Activated CD4-positive, alpha-beta T cell treated with anti-CD3 and anti-CD28 coated beads, Interleukin-2, amount 50 U/mL, for 24 hours (primary cell): Measurements from ENCODE around the gene MOV10.

Source experiments
- DNase-seq, 2 donors: peaks; one replicate each; pipeline ENCODE4 v3.0.0-alpha.2; 2020; ENCODE audit warnings: low read depth in 1 of 2, low spot score in 1 of 2

Gene MOV10

DNA sequence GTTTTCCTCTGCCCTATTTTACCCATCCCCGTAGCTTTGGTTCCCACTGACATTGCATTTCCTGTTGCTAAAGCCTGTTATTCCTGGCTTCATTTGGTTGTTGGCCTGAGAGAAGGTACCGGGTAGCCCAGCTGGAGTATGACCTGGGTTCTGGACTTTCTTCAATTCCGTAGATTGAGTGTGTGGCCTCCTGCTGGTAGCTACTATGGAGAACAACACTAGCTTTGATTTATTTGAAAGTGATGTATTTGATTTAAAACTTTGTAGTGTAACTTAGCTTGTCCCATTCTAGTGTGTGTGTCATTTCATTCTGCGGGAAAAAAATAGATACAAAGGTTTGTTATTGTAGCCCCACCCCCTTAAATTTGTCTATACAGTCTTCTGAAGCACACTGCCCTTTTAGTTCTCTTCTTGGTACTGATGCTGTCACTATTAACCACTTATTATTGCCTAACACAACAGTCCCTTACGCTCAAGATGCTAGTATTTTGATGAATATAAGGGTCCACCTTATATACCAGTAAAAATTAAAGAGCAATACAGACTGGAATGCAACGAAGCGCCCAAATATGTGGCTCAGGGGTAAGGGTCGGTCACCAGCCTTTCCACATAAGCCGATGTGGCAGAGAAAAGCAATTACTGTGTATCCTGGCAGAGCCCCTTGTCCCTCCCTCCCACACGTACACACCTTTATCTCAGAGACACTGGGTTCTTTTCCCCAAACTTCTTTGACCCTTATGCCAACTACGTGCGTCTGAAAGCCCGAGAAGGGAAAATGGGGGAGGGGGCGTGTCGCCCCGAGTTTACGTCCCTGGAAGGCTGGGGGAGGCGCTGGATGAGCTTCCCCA lies 643 bp upstream of the MOV10 start:
- DNase-seq: no peak

DNA sequence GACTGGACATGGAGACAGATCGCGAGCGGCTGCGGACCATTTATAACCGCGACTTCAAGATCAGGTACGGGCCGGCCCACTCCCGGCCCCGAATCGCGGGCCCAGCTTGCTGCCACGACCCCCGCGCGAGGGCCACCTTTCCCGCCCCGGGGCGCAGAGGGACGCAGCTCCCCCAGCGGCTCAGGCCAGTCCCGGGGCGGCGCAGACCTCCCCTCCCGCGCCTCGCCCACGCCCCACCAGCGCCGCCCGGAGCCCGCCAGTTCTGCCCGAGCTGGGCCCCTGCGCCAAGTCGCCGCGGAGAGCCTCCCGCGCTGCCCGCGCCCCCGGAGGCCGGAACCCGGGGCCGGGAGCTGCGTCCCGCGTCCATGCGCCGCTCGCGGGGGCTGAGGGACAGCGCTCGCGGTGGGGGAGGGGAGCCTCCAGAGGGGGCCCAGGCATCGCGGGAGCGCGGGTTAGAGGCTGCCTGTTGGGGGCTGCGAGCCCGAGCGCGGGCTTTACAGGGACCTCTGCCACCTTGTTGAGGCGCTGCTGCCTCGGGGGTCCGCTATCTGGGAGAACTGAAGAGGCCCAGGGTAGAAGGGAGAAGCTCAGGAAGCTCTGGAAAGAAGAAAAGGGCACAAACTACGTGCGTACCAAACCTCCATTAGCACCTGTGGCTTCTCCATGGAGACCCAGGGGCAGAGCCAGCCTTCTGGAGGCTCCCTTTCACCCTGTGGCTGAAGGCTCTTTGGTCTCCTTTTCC lies 698 bp downstream of the MOV10 start:
- peak; percentile 4 to 21 for DNase-seq

DNA sequence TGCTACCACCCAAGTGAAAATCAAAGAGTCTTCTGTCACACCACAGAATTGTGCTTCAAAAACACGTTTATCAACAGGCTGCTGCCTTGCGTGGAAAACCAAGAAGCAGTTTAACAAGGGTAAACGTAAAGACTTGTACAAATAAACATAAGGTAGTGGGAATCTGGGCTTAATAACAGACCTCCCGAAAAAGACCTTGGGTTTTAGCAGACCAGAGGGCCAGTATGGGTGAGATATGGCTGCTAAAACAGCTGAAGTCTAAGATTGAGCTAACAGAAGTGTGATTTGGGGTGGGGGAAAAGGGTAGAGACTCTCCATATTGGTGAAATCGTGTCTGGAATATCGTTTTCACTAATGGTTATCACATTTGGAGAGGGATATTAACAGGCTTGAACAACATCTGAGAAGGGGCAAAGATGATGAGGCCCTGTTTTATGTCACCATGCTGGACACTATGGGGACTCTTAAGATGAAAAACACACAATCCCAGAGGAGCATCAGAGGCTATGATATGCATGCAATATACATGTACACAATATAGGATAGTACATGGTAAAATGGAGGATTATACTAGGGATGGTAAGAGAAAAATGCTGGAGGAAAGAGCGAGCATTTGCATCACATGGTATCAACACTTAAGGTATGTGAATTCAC lies 1.4 kb downstream of the MOV10 start:
- DNase-seq: no peak

DNA sequence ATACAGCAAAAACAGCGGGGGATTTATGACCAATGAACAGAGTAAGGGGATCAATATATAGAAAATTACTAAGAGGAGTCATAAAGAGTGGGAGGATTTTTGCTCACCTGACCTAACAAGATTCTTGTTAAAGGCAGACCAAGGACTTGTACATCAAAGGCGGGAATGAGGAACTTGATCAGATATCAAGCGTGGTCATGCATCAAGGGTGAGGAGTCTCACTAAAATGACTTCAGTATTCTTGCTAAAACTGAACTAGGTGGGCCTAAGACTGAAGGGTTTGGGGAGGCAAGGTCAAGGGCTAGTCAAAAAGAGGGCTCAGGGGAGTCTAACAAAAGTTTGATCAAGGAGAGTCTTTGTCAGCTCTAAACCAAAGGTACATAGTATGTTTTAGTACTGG lies 2.1 kb downstream of the MOV10 start:
- DNase-seq: no peak

DNA sequence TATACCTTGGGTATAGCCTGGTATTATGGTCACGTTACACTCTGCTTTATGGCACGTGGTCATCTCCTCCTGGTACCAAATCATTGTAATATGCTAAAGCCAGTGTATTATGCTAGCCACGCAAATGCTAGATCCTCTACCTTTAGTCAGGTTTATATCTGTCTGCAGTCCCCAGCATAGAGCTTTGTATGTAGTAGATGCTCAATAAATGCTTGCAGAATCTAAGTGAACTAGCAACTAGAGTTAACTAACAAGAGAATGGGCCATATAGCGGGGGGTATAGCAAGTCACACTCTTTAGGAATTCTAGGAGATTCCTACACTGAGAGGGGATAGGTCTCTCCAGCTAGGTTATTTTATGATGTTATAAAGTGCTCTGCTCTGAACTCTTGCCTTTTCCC lies 3.0 kb downstream of the MOV10 start:
- no peak for DNase-seq

DNA sequence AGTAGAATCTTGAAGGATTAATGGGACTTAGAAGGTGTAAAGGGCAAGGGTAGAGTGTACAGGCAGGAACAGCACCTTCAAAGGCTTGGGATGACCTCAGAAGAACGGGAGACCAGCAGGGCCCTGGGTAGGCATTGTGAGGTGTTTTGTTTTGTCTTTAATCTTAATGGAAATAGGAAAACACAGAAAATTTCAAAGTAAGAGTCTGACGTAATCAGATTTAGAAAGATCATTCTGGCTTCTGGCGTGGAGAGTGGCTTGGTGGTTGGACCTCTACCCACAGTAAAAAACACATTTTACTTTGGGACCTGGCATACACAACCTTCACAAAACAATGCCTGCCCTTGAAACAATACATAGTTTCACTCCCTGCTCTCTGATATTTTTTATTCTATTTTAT lies 4.1 kb downstream of the MOV10 start:
- DNase-seq: no peak

DNA sequence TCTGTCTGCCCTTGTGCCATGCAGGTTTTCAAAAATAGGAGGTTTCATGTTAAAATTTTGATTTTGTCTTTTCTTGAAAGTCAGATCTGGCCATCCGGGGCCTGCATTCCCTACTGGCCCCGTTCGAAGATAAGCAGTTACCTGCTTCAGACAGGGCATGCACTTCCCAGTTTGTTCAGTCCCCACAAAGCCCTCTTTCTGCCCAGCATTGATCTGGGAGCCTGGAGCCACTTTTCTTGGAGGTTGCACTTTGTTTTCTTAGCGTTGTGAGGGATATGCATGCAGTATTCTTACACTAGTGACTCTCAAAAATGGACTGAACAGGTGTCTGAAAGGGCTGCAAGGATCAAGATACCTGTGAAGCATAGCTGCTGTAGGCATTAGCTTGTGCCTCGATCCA lies 11.5 kb downstream of the MOV10 start:
- DNase-seq: no peak

DNA sequence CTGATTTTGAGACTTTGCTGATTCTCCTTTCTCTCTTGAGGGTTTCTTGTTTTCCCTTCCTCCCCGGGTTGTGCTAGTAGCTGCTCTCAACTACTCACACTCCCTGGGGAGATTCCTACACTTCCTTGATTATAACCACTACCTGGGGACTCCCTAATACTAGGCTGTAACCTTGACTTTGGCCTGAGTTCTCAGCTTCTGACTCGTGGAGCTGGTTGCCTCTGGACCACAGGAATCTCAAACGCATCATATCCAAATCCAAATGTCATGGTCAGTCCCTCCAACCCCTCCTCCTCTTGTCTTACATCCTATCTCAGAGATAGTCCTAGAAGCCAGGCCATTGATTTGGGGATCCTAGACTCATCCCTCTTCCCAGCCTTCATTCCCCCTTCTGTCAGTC lies 12.0 kb downstream of the MOV10 start:
- no peak for DNase-seq

DNA sequence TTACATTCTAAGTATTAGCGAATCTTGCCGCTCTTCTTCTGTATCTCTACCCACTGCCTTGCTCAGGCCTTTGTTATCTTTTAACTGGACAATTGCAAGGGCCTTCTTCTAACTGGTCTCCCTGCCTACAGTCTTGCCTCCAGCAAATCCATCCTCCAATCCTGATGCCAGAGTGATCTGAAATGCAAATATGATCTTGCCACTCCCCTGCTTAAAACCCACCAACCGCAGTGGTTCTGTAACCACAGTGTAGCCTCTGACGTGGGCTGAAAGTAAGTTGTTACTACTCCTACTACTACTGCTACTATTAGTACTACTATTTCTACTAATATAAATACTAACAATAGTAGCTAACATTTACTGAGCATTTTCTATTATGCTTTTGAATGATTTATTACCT lies 12.4 kb downstream of the MOV10 start:
- DNase-seq: no peak

DNA sequence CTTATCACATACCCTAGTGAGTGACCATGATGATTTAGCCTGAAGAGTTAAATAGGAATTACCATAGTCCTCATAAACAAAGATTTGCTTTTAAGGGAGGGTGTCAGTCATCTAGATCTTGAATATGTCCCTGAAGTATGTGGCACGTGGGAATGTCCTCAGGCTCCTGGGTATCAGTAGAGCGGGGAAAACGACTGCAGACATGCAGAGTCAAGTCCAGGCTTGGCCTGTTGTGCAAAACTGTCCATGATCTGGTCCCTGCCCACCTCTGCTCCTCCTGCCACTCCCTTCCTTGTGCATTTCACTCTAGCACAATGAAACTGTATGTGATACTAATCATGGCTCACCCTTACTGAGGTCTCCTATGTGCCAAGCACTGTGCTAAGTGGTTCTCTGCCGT lies 12.9 kb downstream of the MOV10 start:
- DNase-seq: no peak

DNA sequence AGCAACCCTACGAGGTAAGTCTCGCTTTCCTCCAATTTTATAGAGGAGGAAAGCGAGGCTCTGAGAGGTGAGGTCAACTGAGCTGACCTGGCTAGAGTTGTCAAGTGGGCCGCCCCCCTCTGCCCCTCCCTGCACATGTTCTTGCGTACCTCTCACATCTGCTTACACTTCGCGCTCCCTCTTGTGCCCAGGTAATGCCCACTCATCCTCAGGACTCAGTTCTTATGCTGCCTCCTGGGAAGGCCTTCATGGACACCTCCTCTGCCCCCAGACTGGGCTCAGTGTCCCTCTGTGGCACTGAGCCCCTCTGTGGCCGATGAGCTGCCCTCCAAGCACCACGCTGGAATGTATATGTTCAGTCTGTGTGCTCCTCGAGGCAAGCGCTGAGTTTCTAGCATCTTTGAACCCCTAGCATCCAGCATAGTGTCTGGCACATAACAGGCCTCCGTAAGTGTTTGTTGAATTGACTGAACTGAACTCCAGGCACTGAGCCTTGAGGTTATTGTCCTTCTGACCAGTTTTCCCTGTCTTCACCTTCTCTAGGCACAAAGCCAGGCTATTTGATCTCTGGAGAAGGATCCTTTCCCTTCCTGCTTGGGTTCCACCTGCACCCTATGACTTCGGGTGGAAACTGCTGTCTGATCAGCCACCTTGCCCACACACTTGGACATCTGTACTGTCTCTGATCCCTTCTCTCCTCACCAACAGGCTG lies 13.5 kb downstream of the MOV10 start:
- DNase-seq: no peak

DNA sequence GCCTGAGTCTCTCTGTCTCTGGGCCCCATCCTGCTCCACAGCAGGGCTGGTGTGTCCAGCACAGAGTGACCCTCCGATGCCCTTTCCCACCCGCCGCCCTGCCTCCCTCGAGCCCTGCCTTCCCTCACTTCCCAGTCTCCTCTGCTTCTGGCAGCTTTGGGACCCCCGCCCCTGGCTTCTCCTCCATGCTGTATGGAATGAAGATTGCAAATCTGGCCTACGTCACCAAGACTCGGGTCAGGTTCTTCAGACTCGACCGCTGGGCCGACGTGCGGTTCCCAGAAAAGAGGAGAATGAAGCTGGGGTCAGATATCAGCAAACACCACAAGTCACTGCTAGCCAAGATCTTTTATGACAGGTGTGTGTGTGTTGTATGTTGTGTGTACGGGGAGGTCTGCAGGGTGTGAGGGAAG lies 14.3 kb downstream of the MOV10 start:
- no peak for DNase-seq

DNA sequence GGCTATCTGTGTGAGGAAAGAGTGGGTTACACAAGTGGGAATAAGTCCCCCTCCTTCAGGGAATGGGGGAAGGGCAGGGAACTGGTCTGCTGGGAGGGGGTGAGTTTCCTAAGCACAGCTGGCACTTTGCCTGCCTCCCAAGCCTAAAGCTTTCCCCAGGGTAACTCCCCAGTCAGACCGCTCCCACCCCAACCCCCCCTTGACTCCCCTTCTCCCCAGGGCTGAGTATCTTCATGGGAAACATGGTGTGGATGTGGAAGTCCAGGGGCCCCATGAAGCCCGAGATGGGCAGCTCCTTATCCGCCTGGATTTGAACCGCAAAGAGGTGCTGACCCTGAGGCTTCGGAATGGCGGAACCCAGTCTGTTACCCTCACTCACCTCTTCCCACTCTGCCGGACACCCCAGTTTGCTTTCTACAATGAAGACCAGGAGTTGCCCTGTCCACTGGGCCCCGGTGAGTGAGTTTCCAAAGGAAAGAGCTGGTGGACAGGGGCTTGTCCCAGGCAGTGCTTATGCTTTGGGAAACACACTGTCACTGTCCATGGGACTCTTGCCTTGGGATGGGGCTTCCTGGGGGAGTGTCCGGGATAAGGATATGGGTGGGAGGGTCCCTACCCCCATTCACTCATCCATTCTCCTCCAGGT lies 14.9 kb downstream of the MOV10 start:
- DNase-seq: no peak

DNA sequence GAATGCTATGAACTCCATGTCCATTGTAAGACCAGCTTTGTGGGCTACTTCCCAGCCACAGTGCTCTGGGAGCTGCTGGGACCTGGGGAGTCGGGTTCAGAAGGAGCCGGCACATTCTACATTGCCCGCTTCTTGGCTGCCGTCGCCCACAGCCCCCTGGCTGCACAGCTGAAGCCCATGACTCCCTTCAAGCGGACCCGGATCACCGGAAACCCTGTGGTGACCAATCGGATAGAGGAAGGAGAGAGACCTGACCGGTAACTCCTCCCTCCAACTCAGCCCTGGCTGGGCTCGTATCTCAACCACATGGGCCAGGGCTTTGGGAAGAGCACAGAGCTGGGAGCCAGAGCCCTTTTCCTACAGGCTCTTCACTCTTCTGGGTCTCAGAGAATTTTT lies 15.4 kb downstream of the MOV10 start:
- DNase-seq: no peak

DNA sequence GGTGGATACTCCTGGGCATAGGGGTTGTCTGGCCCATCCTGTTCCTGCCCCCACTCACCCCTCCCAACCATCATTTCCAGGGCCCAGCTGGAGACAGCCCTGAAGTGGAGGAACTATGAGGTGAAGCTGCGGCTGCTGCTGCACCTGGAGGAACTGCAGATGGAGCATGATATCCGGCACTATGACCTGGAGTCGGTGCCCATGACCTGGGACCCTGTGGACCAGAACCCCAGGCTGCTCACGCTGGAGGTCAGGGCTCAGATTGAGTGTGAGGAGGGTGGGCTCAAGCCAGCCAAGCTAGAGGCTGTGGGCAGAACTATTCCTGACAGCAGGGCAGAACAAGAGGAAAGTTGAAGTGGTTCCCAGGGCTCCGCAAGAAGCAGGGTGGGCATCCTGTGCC lies 18.2 kb downstream of the MOV10 start:
- DNase-seq: no peak

DNA sequence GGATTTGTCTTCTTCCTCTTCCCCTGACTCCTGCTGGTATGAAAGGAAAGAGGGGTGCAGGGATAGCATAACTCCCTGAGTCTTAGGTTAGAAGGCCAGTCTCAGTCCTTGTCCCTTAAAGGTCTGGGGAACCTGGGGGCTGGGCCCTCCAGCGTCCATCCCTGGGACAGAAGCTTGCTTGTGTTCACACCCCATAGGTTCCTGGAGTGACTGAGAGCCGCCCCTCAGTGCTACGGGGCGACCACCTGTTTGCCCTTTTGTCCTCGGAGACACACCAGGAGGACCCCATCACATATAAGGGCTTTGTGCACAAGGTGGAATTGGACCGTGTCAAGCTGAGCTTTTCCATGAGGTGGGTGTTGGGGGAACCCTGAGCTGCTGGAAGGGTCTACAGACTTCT lies 19.4 kb downstream of the MOV10 start:
- no peak for DNase-seq

DNA sequence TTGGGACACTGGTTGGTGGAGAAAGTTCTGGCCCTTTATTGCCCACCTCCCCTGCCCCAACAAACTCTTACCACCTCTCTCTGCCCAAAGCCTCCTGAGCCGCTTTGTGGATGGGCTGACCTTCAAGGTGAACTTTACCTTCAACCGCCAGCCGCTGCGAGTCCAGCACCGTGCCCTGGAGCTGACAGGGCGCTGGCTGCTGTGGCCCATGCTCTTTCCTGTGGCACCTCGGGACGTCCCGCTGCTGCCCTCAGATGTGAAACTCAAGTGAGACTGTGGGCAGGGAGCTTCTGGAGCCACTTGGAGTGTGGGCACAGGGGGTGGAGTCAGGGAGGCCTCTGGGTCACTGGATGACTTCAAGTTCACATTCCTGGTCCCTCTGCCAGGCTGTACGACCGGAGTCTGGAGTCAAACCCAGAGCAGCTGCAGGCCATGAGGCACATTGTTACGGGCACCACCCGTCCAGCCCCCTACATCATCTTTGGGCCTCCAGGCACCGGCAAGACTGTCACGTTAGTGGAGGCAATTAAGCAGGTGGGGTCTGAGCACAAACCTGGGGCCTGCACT lies 20.0 kb downstream of the MOV10 start:
- no peak for DNase-seq

DNA sequence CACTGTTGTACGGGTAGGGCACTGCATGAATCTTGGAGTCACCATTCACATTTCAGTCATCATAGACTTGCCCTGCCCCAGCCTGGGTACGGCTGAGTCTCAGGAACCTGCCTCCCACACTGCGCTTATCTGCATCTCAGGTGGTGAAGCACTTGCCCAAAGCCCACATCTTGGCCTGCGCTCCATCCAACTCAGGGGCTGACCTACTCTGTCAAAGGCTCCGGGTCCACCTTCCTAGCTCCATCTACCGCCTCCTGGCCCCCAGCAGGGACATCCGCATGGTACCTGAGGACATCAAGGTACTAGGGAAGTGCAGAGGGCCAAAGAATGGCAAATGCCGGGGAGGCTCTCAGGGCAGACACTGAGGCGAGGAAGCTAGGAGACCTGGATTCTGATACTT lies 20.8 kb downstream of the MOV10 start:
- DNase-seq: no peak

DNA sequence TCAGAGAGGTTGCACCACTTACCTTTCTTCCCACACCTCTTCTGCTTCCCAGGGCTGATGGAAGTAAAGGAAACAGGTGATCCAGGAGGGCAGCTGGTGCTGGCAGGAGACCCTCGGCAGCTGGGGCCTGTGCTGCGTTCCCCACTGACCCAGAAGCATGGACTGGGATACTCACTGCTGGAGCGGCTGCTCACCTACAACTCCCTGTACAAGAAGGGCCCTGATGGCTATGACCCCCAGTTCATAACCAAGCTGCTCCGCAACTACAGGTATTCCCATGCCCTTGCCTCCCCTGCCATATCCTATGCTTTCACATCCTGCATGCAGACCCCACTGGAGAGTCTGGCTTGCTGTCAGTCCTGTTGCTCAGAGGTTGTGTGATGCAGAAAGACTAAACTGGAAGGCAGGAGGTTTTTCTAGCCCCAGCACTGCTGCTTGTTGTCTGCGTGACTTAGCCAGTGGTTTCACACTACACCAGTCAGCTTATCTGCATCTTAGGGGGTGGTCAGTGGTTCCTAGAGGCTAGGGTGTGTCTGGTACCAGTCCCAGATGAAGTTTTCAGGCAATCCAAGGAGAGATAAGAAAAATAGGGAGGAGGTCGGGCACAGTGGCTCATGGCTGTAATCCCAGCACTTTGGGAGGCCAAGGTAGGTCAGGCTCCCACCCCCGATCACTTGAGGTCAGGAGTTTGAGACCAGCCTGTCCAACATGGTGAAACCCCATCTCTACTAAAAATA lies 22.3 kb downstream of the MOV10 start:
- DNase-seq: no peak

DNA sequence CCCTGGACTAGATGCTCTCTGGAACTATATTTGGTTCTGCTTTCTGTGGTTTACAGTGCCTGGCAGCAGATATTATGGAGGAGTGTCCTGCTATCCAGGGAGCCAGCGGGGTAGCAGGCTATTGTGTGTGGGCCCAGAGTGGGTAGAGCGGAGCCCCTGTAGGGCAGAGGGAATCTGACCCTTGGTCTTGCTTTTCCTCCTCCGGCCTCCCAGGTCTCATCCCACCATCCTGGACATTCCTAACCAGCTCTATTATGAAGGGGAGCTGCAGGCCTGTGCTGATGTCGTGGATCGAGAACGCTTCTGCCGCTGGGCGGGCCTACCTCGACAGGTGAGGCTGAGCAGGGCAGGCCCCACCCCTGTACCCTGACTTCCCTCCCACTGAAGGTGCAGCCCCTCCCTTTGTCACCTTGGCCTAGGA lies 23.3 kb downstream of the MOV10 start:
- no peak for DNase-seq
